HepG2 (cell line): ENCODE results near the gene MATR3. TPM values are rescaled to one million over a fixed set of nuclear protein-coding genes. Genes with fewer than 3 reads are reported as not detected.
A peak's percentile ranks its signal among the peaks of the same experiment; 100 is the strongest.

Source experiments
- ATAC-seq: fragments of 200-7000 bp; cut with Tn5 transposase; 3 replicates; pipeline ENCODE4 v1.9.1; 2020; ENCODE audit warnings: mild to moderate bottlenecking, moderate library complexity
- BruUV-seq: library from RNA; stranded (reverse); fragments of 400-500 nt; replicated peaks from 2 replicates; lab custom pipeline; 2021; lab: Mats Ljungman, UMichigan
- CTCF ChIA-PET: fragments of 300-600 bp; formaldehyde crosslinking; extraction: SDS; loops from one replicate; lab custom pipeline; 2021; ENCODE audit warnings: low total read pairs, inconsistent platforms, low intra/inter-chr PET ratio; lab: Yijun Ruan, JAX
- POLR2A ChIA-PET: fragments of 350-600 bp; sonication (Branson Sonifier 250); formaldehyde crosslinking; loops from one replicate; lab custom pipeline; 2020; ENCODE audit warnings: antibody characterized with exemption, inconsistent platforms; lab: Yijun Ruan, JAX
- DNase-seq: peaks from one replicate; pipeline ENCODE4 v3.0.0-alpha.2; 2015; ENCODE audit warnings: low spot score
- FAIRE-seq: peaks from 3 replicates; lab custom pipeline; 2011; peaks lifted over from hg19 to GRCh38; lab: Jason Lieb, UNC
- H2AFZ ChIP-seq: one replicate; pipeline ENCODE4 v1.6.1; 2011; ENCODE audit warnings: low read length, inconsistent platforms
- H3K27ac ChIP-seq: fragments of 300-600 bp; 3 replicates; pipeline ENCODE4 v1.8.0; 2011; ENCODE audit warnings: mixed run types, mild to moderate bottlenecking, mixed read lengths, low read length, inconsistent platforms; ENCODE audit not compliant: insufficient read depth; ENCODE audit errors: extremely low read length
- H3K27me3 ChIP-seq, 2 experiments: fragments of 200-600 bp in 1 of 2; 2 replicates in 1 of 2; 3 replicates in 1 of 2; pipeline versions ENCODE4 v1.6.0 to v1.8.0; 2011; ENCODE audit warnings: low read length in 2 of 2, mild to moderate bottlenecking in 2 of 2, moderate library complexity in 2 of 2, inconsistent platforms in 1 of 2; ENCODE audit not compliant: insufficient read depth in 2 of 2, control insufficient read depth in 1 of 2
- H3K36me3 ChIP-seq, 2 experiments: fragments of 200-600 bp in 1 of 2; replicated peaks in 1 of 2; 2 replicates in 1 of 2; 3 replicates in 1 of 2; pipeline versions ENCODE4 v1.5.1 to v1.8.0; 2011; ENCODE audit warnings: low read length in 2 of 2, inconsistent platforms in 1 of 2; ENCODE audit not compliant: insufficient read depth in 2 of 2, control insufficient read depth in 1 of 2
- H3K4me1 ChIP-seq: 2 replicates; pipeline ENCODE4 v1.5.1; 2012; ENCODE audit warnings: low read length, inconsistent platforms; ENCODE audit not compliant: insufficient read depth
- H3K4me2 ChIP-seq: 2 replicates; pipeline ENCODE4 v1.6.0; 2011; ENCODE audit warnings: low read depth, low read length, inconsistent platforms
- H3K4me3 ChIP-seq, 3 experiments: fragments of 200-600 bp in 1 of 3; sonication (generic), shearing (Covaris generic) in 1 of 3; replicated peaks in 1 of 3; 2 replicates each; pipeline ENCODE4 v1.5.1; 2011 to 2016; ENCODE audit warnings: low read length in 3 of 3, inconsistent platforms in 2 of 3, low read depth in 2 of 3, mild to moderate bottlenecking in 2 of 3, control low read depth in 1 of 3, mixed read lengths in 1 of 3; ENCODE audit not compliant: insufficient read depth in 1 of 3
- H3K79me2 ChIP-seq: one replicate; pipeline ENCODE4 v1.6.1; 2011; ENCODE audit warnings: low read length, inconsistent platforms; ENCODE audit not compliant: insufficient read depth
- H3K9ac ChIP-seq: 2 replicates; pipeline ENCODE4 v1.6.0; 2011; ENCODE audit warnings: mild to moderate bottlenecking, low read depth, low read length, inconsistent platforms; ENCODE audit not compliant: insufficient read depth
- H3K9me3 ChIP-seq: 2 replicates; pipeline ENCODE4 v1.5.1; 2012; ENCODE audit warnings: mild to moderate bottlenecking, low read length
- H4K20me1 ChIP-seq: 2 replicates; pipeline ENCODE4 v1.6.0; 2011; ENCODE audit warnings: inconsistent platforms, mild to moderate bottlenecking, low read length, moderate library complexity; ENCODE audit not compliant: insufficient read depth
- CCDC6 ChIP-seq: sonication (generic); formaldehyde crosslinking; IDR thresholded peaks from 2 replicates; pipeline ENCODE4 v1.8.1; 2022; ENCODE audit warnings: mild to moderate bottlenecking, missing genetic modification reagents, moderate library complexity
- ESRRA ChIP-seq: sonication (generic); formaldehyde crosslinking; IDR thresholded peaks from 2 replicates; pipeline ENCODE4 v1.5.1; 2020; ENCODE audit warnings: mild to moderate bottlenecking, low read depth, missing genetic modification reagents
- FOXA3 ChIP-seq: IDR thresholded peaks from 2 replicates; pipeline ENCODE4 v1.6.1; 2016; ENCODE audit warnings: missing genetic modification reagents, missing compliant biosample characterization
- FOXM1 ChIP-seq: sonication (generic); formaldehyde crosslinking; IDR thresholded peaks from 2 replicates; pipeline ENCODE4 v1.5.0; 2020; ENCODE audit warnings: missing genetic modification reagents
- KMT2B ChIP-seq: IDR thresholded peaks from 2 replicates; pipeline ENCODE4 v1.6.1; 2016; ENCODE audit warnings: missing genetic modification reagents, missing compliant biosample characterization
- MAZ ChIP-seq, 2 experiments: sonication (generic) in 1 of 2; formaldehyde crosslinking in 1 of 2; IDR thresholded peaks; 2 replicates each; pipeline versions ENCODE4 v1.5.0 to v1.6.1; 2012 to 2020; ENCODE audit warnings: low read depth in 2 of 2, mild to moderate bottlenecking in 2 of 2, borderline replicate concordance in 1 of 2, improper control_type of control experiment in 1 of 2, low read length in 1 of 2, missing genetic modification reagents in 1 of 2, moderate library complexity in 1 of 2
- MEIS2 ChIP-seq: sonication (generic); formaldehyde crosslinking; IDR thresholded peaks from 2 replicates; pipeline ENCODE4 v1.9.0; 2021; ENCODE audit warnings: mild to moderate bottlenecking, missing genetic modification reagents
- NR2F6 ChIP-seq, 2 experiments: IDR thresholded peaks; 2 replicates each; pipeline ENCODE4 v1.6.1; 2016; ENCODE audit warnings: antibody characterized with exemption in 1 of 2, mild to moderate bottlenecking in 1 of 2
- PRPF4 ChIP-seq: fragments of 200-400 bp; formaldehyde crosslinking; IDR thresholded peaks from 2 replicates; pipeline ENCODE4 v1.6.1; 2016; ENCODE audit warnings: low read length, low read depth; ENCODE audit not compliant: poor library complexity, severe bottlenecking
- SIN3A ChIP-seq: IDR thresholded peaks from 2 replicates; pipeline ENCODE4 v1.6.1; 2011; ENCODE audit warnings: low read depth, mild to moderate bottlenecking, control low read depth, low read length, borderline replicate concordance
- SYNCRIP ChIP-seq: fragments of 200-400 bp; formaldehyde crosslinking; IDR thresholded peaks from 2 replicates; pipeline ENCODE4 v1.6.1; 2018; ENCODE audit warnings: mild to moderate bottlenecking, low read depth, low read length; ENCODE audit not compliant: insufficient read depth
- TAF1 ChIP-seq: sonication (generic); formaldehyde crosslinking; IDR thresholded peaks from 2 replicates; pipeline ENCODE4 v1.4.0; 2020; ENCODE audit warnings: missing genetic modification reagents
- TERF1 ChIP-seq: sonication (generic); formaldehyde crosslinking; IDR thresholded peaks from 2 replicates; pipeline ENCODE4 v1.8.0; 2022; ENCODE audit warnings: mild to moderate bottlenecking, missing genetic modification reagents, moderate library complexity
- YEATS4 ChIP-seq: sonication (generic); formaldehyde crosslinking; IDR thresholded peaks from 2 replicates; pipeline ENCODE4 v1.4.0; 2020; ENCODE audit warnings: missing genetic modification reagents, borderline replicate concordance
- ZNF20 ChIP-seq: sonication (generic); formaldehyde crosslinking; IDR thresholded peaks from 2 replicates; pipeline ENCODE4 v1.4.0; 2020; ENCODE audit warnings: mild to moderate bottlenecking, moderate library complexity, missing genetic modification reagents
- ZNF543 ChIP-seq: sonication (generic); formaldehyde crosslinking; IDR thresholded peaks from 2 replicates; pipeline ENCODE4 v1.4.0; 2020; ENCODE audit warnings: mild to moderate bottlenecking, missing genetic modification reagents
- ZNF761 ChIP-seq: sonication (generic); formaldehyde crosslinking; conservative IDR thresholded peaks from 2 replicates; pipeline ENCODE4 v1.4.0; 2020; ENCODE audit warnings: mild to moderate bottlenecking, missing genetic modification reagents
- ZNF773 ChIP-seq: sonication (generic); formaldehyde crosslinking; IDR thresholded peaks from 2 replicates; pipeline ENCODE4 v1.4.0; 2020; ENCODE audit warnings: missing genetic modification reagents, borderline replicate concordance
- ZSCAN29 ChIP-seq: sonication (generic); formaldehyde crosslinking; conservative IDR thresholded peaks from 2 replicates; pipeline ENCODE4 v1.4.0; 2020; ENCODE audit warnings: mild to moderate bottlenecking, missing genetic modification reagents
- WGBS: methylation state at CpG from one replicate; pipeline ENCODE4 v1.1.6; 2017; ENCODE audit warnings: low lambda C conversion rate; 5-methylcytosine and 5-hydroxymethylcytosine counted together
- in situ Hi-C: cut with HindIII; loops from 2 replicates; pipeline ENCODE4 v1.10.0; 2017; ENCODE audit warnings: low pct_unique_long_range_greater_than_20kb; ENCODE audit not compliant: extremely low pct_ligation_motif_present
- intact Hi-C: fragments of 100-400 bp; cut with micrococcal nuclease; formaldehyde crosslinking; loops from one replicate; pipeline ENCODE4 v1.10.0; 2022; ENCODE audit not compliant: unreplicated experiment
- polyA plus RNA-seq, 8 experiments: library from polyadenylated mRNA; depleted of rRNA in 3 of 8; stranded (reverse) in 7 of 8; unstranded in 1 of 8; fragments of >200 nt; fragmentation: Illumina TruSeq in 4 of 8; extraction: Trizol in 4 of 8; gene quantifications; 2 replicates each; pipeline versions ENCODE4 v1.2.1 to v1.2.3, GENCODE V29; 2011 to 2016; ENCODE audit warnings: low read depth in 4 of 8, missing spikeins in 1 of 8, mixed read lengths in 1 of 8; ENCODE audit not compliant: insufficient read depth in 1 of 8
- total RNA-seq, 5 experiments: library from RNA; depleted of rRNA; stranded (reverse); fragments of >200 nt; fragmentation: Illumina TruSeq; extraction: Trizol; gene quantifications; 2 replicates each; pipeline ENCODE4 v1.2.3, GENCODE V29; 2016; ENCODE audit warnings: low read depth in 1 of 5
- TF ChIP-seq, protein P1 (sequence below): sonication (generic); formaldehyde crosslinking; IDR thresholded peaks from 2 replicates; pipeline ENCODE4 v1.5.1; 2020; ENCODE audit warnings: missing genetic modification reagents, mild to moderate bottlenecking, borderline replicate concordance
- TF ChIP-seq, protein P2 (sequence below): IDR thresholded peaks from 2 replicates; pipeline ENCODE4 v1.6.1; 2016; ENCODE audit warnings: low read depth

The MATR3 gene
- total and polyA plus RNA-seq, 2 of the 13 experiments (the other 11 are each of a cell fraction or from before 2014, with no cell fraction given): 94.2 to 341 TPM

GRCh38 chr5:139262742-139263445 is 30.6 kb upstream of the MATR3 start:
- Histone ChIP-seq H3K9me3 (no peaks in the 10 kb centered on the region), H3K27me3 (no peaks in the 10 kb centered on the region), H3K36me3 (no peaks in the 10 kb centered on the region), H3K4me3 (peak overlapping the region in 2 of 3 experiments; percentile 6 to 13; a peak in 1 of 6 replicates), H3K79me2 (no peaks in the 10 kb centered on the region), H3K4me1 (peaks cover 24% of the 10 kb centered on the region), H2AFZ (peak overlapping the region; percentile 31), H4K20me1 (no peaks in the 10 kb centered on the region), H3K4me2 (peak overlapping the region; percentile 60), H3K9ac (no peak overlapping the region), H3K27ac (no peak overlapping the region)
- peak; percentile 70 for DNase-seq
- 13% methylated on average over 8 of the region's 8 CpGs for WGBS
- ChIA-PET CTCF (interaction anchor here (1.7 kb wide), 1 partner anchor 620 kb away, joined by 12 read pairs; no protein-coding TSS in a partner anchor), POLR2A (interaction anchor here (1.0 to 1.1 kb wide), 2 partner anchors 65 to 683 kb away, joined by 3 to 5 read pairs; partner anchors contain the start of gene SIL1)
- intact Hi-C loops: loop anchor here (1.0 to 10.0 kb wide), 3 partner anchors 118 to 684 kb away; no protein-coding TSS in a partner anchor
- BruUV-seq: no TSS peak
- peak; percentile 86 for FAIRE-seq
- in situ Hi-C loops: loop anchor here (10.0 to 25.0 kb wide), 3 partner anchors 301 to 618 kb away; no protein-coding TSS in a partner anchor
- peak; percentile 98 for ATAC-seq
- TF ChIP-seq PRPF4: peak; percentile 78
- TF ChIP-seq, protein P1, sequence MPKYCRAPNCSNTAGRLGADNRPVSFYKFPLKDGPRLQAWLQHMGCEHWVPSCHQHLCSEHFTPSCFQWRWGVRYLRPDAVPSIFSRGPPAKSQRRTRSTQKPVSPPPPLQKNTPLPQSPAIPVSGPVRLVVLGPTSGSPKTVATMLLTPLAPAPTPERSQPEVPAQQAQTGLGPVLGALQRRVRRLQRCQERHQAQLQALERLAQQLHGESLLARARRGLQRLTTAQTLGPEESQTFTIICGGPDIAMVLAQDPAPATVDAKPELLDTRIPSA (CRISPR knock-in tag): no peak
- 0 out of 2 replicates have a peak, but pooled peaks have one; percentile 35 for TF ChIP-seq MAZ (IDR thresholded peaks at IDR 0.05; ENCODE audit: borderline replicate concordance, low read depth, low read length)
- TF ChIP-seq MAZ (CRISPR knock-in tag; IDR thresholded peaks at IDR 0.05; ENCODE audit: low read depth): no peak
- 0 out of 2 replicates have a peak, but pooled peaks have one; percentile 8 for TF ChIP-seq FOXA3 (CRISPR knock-in tag)
- TF ChIP-seq, protein P2, sequence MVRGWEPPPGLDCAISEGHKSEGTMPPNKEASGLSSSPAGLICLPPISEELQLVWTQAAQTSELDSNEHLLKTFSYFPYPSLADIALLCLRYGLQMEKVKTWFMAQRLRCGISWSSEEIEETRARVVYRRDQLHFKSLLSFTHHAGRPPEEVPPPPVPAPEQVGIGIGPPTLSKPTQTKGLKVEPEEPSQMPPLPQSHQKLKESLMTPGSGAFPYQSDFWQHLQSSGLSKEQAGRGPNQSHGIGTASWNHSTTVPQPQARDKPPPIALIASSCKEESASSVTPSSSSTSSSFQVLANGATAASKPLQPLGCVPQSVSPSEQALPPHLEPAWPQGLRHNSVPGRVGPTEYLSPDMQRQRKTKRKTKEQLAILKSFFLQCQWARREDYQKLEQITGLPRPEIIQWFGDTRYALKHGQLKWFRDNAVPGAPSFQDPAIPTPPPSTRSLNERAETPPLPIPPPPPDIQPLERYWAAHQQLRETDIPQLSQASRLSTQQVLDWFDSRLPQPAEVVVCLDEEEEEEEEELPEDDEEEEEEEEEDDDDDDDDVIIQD (CRISPR knock-in tag): no peak
- no peak for TF ChIP-seq NR2F6 (IDR thresholded peaks at IDR 0.05)
- peak; percentile 53; the same call in 1 of the 2 replicates for TF ChIP-seq NR2F6 (CRISPR knock-in tag; IDR thresholded peaks at IDR 0.05)
- no peak for TF ChIP-seq ZNF543
- TF ChIP-seq SYNCRIP: no peak
- no peak for TF ChIP-seq TERF1 (CRISPR knock-in tag)
- no peak for TF ChIP-seq YEATS4 (CRISPR knock-in tag)
- no peak for TF ChIP-seq FOXM1 (CRISPR knock-in tag)
- TF ChIP-seq ESRRA: peak; percentile 92
- 0 out of 2 replicates have a peak, but pooled peaks have one; percentile 30 for TF ChIP-seq KMT2B (CRISPR knock-in tag)
- TF ChIP-seq ZSCAN29 (CRISPR knock-in tag): no peak
- no peak for TF ChIP-seq ZNF761 (CRISPR knock-in tag)
- TF ChIP-seq SIN3A: no peak
- TF ChIP-seq ZNF20 (CRISPR knock-in tag): no peak
- no peak for TF ChIP-seq CCDC6 (CRISPR knock-in tag)
- TF ChIP-seq TAF1 (CRISPR knock-in tag): no peak
- no peak for TF ChIP-seq ZNF773 (CRISPR knock-in tag)
- TF ChIP-seq MEIS2: no peak
